Loucy (cell line): Measurements from ENCODE around the gene LYZL6.

Experiments
- H2AFZ ChIP-seq: fragments of 200-600 bp; sonication (generic); 2 replicates; pipeline ENCODE4 v1.6.0; 2016; ENCODE audit warnings: antibody characterized with exemption, mild to moderate bottlenecking, low read length, moderate library complexity
- H3F3A ChIP-seq: fragments of 200-600 bp; 2 replicates; pipeline ENCODE4 v1.6.0; 2016; ENCODE audit warnings: antibody characterized with exemption, low read depth, mild to moderate bottlenecking
- H3K27me3 ChIP-seq: fragments of 200-600 bp; sonication (generic); 2 replicates; pipeline ENCODE4 v1.6.1; 2014; ENCODE audit warnings: low read length, mild to moderate bottlenecking; ENCODE audit not compliant: insufficient read depth, poor library complexity, severe bottlenecking
- H3K36me3 ChIP-seq: fragments of 200-600 bp; sonication (generic); 2 replicates; pipeline ENCODE4 v1.6.1; 2016; ENCODE audit warnings: low read length; ENCODE audit not compliant: insufficient read depth
- H3K4me1 ChIP-seq: fragments of 200-600 bp; sonication (generic); 2 replicates; pipeline ENCODE4 v1.5.1; 2014; ENCODE audit warnings: low read length, mild to moderate bottlenecking; ENCODE audit not compliant: insufficient read depth, poor library complexity, severe bottlenecking
- H3K4me2 ChIP-seq: fragments of 200-600 bp; sonication (generic); 2 replicates; pipeline ENCODE4 v1.6.0; 2014; ENCODE audit warnings: antibody characterized with exemption, low read length, low read depth, mild to moderate bottlenecking; ENCODE audit not compliant: poor library complexity, severe bottlenecking
- H3K4me3 ChIP-seq: fragments of 200-600 bp; sonication (generic); 2 replicates; pipeline ENCODE4 v1.5.1; 2014; ENCODE audit warnings: low read length, mild to moderate bottlenecking, mixed read lengths; ENCODE audit not compliant: poor library complexity, severe bottlenecking
- H3K79me2 ChIP-seq: fragments of 200-600 bp; sonication (generic); 2 replicates; pipeline ENCODE4 v1.6.1; 2014; ENCODE audit warnings: low read length; ENCODE audit not compliant: insufficient read depth
- H3K9ac ChIP-seq: fragments of 200-600 bp; sonication (generic); 2 replicates; pipeline ENCODE4 v1.6.0; 2014; ENCODE audit warnings: mild to moderate bottlenecking, low read depth, low read length, moderate library complexity; ENCODE audit not compliant: poor library complexity, severe bottlenecking
- H3K9me2 ChIP-seq: fragments of 200-600 bp; sonication (generic); replicated peaks from 2 replicates; pipeline ENCODE4 v1.6.1; 2016; ENCODE audit warnings: low read depth, low read length, mixed read lengths
- H3K9me3 ChIP-seq: fragments of 200-600 bp; sonication (generic); 2 replicates; pipeline ENCODE4 v1.6.1; 2014; ENCODE audit warnings: mild to moderate bottlenecking, antibody characterized with exemption, low read length, low read depth; ENCODE audit not compliant: insufficient read depth
- H4K20me1 ChIP-seq: fragments of 200-600 bp; sonication (generic); 2 replicates; pipeline ENCODE4 v1.6.0; 2014; ENCODE audit warnings: antibody characterized with exemption, low read length, mild to moderate bottlenecking; ENCODE audit not compliant: insufficient read depth, poor library complexity, severe bottlenecking
- EZH2phosphoT487 ChIP-seq: fragments of 200-600 bp; IDR thresholded peaks from 2 replicates; pipeline ENCODE4 v1.6.1; 2018; ENCODE audit warnings: antibody characterized with exemption, mild to moderate bottlenecking, moderate library complexity, borderline replicate concordance
- TF ChIP-seq, protein P1 (sequence below): fragments of 200-600 bp; sonication (generic); conservative IDR thresholded peaks from 2 replicates; pipeline ENCODE4 v1.5.1; 2014; ENCODE audit warnings: mild to moderate bottlenecking, antibody characterized with exemption, low read length

The LYZL6 gene

DNA sequence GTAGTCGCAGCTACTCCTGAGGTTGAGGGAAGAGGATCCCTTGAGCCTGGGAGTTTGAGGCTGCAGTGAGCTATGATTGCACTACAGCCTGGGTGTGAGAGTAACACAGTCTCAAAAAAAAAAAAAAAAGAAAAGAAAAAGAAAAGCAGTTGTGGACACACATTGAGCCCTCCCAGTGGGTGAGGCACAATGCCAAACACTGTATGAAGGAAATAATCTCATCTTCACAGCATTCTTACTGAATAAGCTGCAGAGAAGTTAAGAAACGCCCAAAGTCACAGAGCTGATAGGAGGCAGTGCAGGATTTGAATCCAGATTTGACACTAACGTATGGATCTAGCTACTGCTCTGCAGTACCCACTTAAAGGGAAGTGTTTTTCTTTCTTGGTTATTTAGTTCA is 5.9 kb upstream of the LYZL6 start:
- no peaks in the 10 kb centered on the region for H3K36me3 ChIP-seq
- H3F3A ChIP-seq, result no peaks in the 10 kb centered on the region
- H3K9me3 ChIP-seq, result no peaks in the 10 kb centered on the region
- no peaks in the 10 kb centered on the region for H3K27me3 ChIP-seq
- no peak overlapping the region for H3K4me3 ChIP-seq
- peaks cover 5% of the 10 kb centered on the region for H3K4me1 ChIP-seq
- no peak for TF ChIP-seq EZH2phosphoT487
- H3K4me2 ChIP-seq, result no peak overlapping the region
- H2AFZ ChIP-seq, result no peak overlapping the region; the same call in 1 of the 2 replicates
- no peaks in the 10 kb centered on the region for H3K79me2 ChIP-seq
- H3K9me2 ChIP-seq, result no peaks in the 10 kb centered on the region
- H4K20me1 ChIP-seq, result no peaks in the 10 kb centered on the region
- H3K9ac ChIP-seq, result no peak overlapping the region

DNA sequence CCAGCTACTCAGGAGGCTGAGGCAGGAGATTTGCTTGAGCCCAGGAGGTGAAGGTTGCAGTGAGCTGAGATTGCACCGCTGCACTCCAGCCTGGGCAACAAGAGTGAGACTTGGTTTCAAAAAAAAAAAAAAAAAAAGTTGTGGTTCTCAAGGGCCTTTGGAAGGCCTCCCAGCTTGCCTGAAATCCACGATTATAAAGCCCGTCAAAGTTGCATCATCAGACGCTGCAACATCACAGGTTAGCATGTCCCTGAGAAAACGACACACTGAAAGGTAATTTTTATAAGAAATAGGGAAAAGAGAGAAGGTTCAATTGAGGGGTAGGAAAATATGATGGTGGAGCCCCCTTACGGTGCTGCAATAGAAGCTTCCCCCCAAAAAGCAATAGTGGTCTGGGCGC is 4.6 kb upstream of the LYZL6 start:
- H3K9me3 ChIP-seq, result no peaks in the 10 kb centered on the region
- H4K20me1 ChIP-seq, result no peaks in the 10 kb centered on the region
- no peaks in the 10 kb centered on the region for H3K27me3 ChIP-seq
- no peaks in the 10 kb centered on the region for H3K36me3 ChIP-seq
- no peaks in the 10 kb centered on the region for H3K9me2 ChIP-seq
- H3K4me1 ChIP-seq, result peaks cover 7% of the 10 kb centered on the region
- H3K4me3 ChIP-seq, result no peak overlapping the region
- TF ChIP-seq EZH2phosphoT487, result no peak
- TF ChIP-seq, protein P1, sequence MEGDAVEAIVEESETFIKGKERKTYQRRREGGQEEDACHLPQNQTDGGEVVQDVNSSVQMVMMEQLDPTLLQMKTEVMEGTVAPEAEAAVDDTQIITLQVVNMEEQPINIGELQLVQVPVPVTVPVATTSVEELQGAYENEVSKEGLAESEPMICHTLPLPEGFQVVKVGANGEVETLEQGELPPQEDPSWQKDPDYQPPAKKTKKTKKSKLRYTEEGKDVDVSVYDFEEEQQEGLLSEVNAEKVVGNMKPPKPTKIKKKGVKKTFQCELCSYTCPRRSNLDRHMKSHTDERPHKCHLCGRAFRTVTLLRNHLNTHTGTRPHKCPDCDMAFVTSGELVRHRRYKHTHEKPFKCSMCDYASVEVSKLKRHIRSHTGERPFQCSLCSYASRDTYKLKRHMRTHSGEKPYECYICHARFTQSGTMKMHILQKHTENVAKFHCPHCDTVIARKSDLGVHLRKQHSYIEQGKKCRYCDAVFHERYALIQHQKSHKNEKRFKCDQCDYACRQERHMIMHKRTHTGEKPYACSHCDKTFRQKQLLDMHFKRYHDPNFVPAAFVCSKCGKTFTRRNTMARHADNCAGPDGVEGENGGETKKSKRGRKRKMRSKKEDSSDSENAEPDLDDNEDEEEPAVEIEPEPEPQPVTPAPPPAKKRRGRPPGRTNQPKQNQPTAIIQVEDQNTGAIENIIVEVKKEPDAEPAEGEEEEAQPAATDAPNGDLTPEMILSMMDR, result no peak
- H3K9ac ChIP-seq, result no peak overlapping the region
- H2AFZ ChIP-seq, result no peak overlapping the region
- H3K79me2 ChIP-seq, result no peaks in the 10 kb centered on the region
- no peak overlapping the region for H3K4me2 ChIP-seq
- H3F3A ChIP-seq, result no peaks in the 10 kb centered on the region

DNA sequence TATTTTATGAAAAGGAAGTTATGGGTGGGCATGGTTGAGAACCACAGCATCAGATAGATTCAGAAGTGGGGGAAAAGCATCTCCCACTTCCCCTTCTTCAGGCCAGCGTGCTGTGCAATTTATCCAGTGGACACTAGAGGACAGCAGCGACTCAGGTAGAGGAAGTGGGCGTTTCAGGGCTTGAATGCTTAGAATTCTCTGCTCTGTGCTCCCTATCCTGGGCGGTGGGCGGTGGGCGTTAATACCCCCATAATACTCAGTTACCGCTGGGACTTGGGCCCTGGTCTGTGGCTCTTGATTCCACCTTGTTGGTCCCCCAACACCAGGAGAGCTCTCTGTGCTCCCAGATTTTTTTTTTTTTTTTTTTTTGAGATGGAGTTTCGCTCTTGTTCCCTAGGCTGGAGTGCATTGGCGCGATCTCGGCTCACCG is 3.7 kb upstream of the LYZL6 start:
- H2AFZ ChIP-seq, result peak overlapping the region; percentile 91
- H3K9ac ChIP-seq, result no peak overlapping the region
- peak overlapping the region; percentile 56 for H3K4me3 ChIP-seq
- no peaks in the 10 kb centered on the region for H3F3A ChIP-seq
- no peaks in the 10 kb centered on the region for H3K79me2 ChIP-seq
- H3K36me3 ChIP-seq, result no peaks in the 10 kb centered on the region
- H3K9me2 ChIP-seq, result no peaks in the 10 kb centered on the region
- no peaks in the 10 kb centered on the region for H3K27me3 ChIP-seq
- no peak for TF ChIP-seq EZH2phosphoT487
- TF ChIP-seq, protein P1, result peak; percentile 80
- no peaks in the 10 kb centered on the region for H4K20me1 ChIP-seq
- no peaks in the 10 kb centered on the region for H3K9me3 ChIP-seq
- H3K4me1 ChIP-seq, result peaks cover 15% of the 10 kb centered on the region
- peak overlapping the region; percentile 44 for H3K4me2 ChIP-seq

DNA sequence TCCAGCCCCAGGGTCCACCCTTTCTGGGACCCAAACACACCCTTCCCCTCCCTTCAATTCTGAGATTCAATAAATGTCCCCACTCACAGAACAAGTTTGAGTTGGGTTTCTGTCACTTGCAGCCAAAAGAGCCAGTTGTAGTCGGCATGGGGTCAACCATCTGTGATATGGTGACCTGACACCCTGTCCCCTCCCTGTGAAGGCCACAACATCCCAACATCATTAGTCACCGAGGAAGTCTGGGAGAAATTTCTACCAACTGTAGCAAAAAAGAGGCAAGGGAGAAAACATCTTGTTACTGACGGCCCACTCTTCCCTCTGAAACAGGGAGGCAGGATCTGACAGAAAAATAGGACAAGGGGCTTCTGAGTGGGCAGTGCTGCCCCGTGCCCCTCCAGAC is 638 bp upstream of the LYZL6 start:
- no peaks in the 10 kb centered on the region for H4K20me1 ChIP-seq
- no peaks in the 10 kb centered on the region for H3K36me3 ChIP-seq
- H3F3A ChIP-seq, result no peaks in the 10 kb centered on the region
- peaks cover 15% of the 10 kb centered on the region for H3K4me1 ChIP-seq
- no peak overlapping the region for H3K4me2 ChIP-seq
- peak overlapping the region; percentile 42; the same call in 1 of the 2 replicates for H2AFZ ChIP-seq
- H3K9me3 ChIP-seq, result no peaks in the 10 kb centered on the region
- no peak overlapping the region for H3K4me3 ChIP-seq
- H3K27me3 ChIP-seq, result no peaks in the 10 kb centered on the region
- no peaks in the 10 kb centered on the region for H3K79me2 ChIP-seq
- no peak overlapping the region for H3K9ac ChIP-seq
- no peak for TF ChIP-seq EZH2phosphoT487
- TF ChIP-seq, protein P1, result no peak
- H3K9me2 ChIP-seq, result no peaks in the 10 kb centered on the region
